HEK293 (cell line): ENCODE measurements around the gene TBC1D5.

ENCODE experiments used
- CTCF ChIP-seq: fragments of 450-650 bp; formaldehyde crosslinking; IDR thresholded peaks from 2 replicates; pipeline ENCODE4 v1.5.1; 2016; ENCODE audit warnings: missing biosample characterization, missing genetic modification characterization
- ZFP3 ChIP-seq: fragments of 450-650 bp; formaldehyde crosslinking; IDR thresholded peaks from 2 replicates; pipeline ENCODE4 v1.5.1; 2016; ENCODE audit warnings: low read depth, missing biosample characterization, missing genetic modification characterization

- no peak for TF ChIP-seq CTCF
- TF ChIP-seq ZFP3 (tag by site-specific recombination): no peak
Observed at GRCh38 chr3:17290894-17291293, 451.5 kb downstream of the TBC1D5 start.
